SH-SY5Y (cell line): ENCODE results near the gene OR6N2.

Experiments used
- GATA2 ChIP-seq: IDR thresholded peaks from 2 replicates; pipeline ENCODE4 v1.6.1; 2011; ENCODE audit warnings: mild to moderate bottlenecking, low read depth, low read length
- GATA3 ChIP-seq: IDR thresholded peaks from 2 replicates; pipeline ENCODE4 v1.6.1; 2011; ENCODE audit warnings: low read depth, mild to moderate bottlenecking, low read length, moderate library complexity

OR6N2 gene

GRCh38 chr1:158781104-158781503, at the start of gene OR6N2:
Gene OR6N2 (minus strand): TSS chr1:158781204. CDS start chr1:158777635, 3,569 bp downstream.
- TF ChIP-seq GATA2 (no peak), GATA3 (no peak)

GRCh38 chr1:158830074-158830677, 49.2 kb upstream of the OR6N2 start:
- no peak for TF ChIP-seq GATA2
- TF ChIP-seq GATA3: no peak

GRCh38 chr1:158821723-158822122, 40.7 kb upstream of the OR6N2 start:
- TF ChIP-seq GATA3 (no peak), GATA2 (no peak)

- no peak for TF ChIP-seq GATA3
- TF ChIP-seq GATA2: no peak
Observed at GRCh38 chr1:158819461-158820443, 38.7 kb upstream of the OR6N2 start.

GRCh38 chr1:158818975-158819431, 38.0 kb upstream of the OR6N2 start:
- TF ChIP-seq GATA3 (no peak), GATA2 (no peak)

- no peak; the same call in 1 of the 2 replicates for TF ChIP-seq GATA3
- TF ChIP-seq GATA2: peak; percentile 8; the same call in 1 of the 2 replicates
Observed at GRCh38 chr1:158818560-158818959, 37.6 kb upstream of the OR6N2 start.

GRCh38 chr1:158814970-158815369, 34.0 kb upstream of the OR6N2 start:
- no peak for TF ChIP-seq GATA3
- TF ChIP-seq GATA2: no peak

GRCh38 chr1:158813164-158813563, 32.2 kb upstream of the OR6N2 start:
- TF ChIP-seq GATA3 (no peak), GATA2 (no peak)

GRCh38 chr1:158812336-158812735, 31.3 kb upstream of the OR6N2 start:
- TF ChIP-seq GATA2 (no peak), GATA3 (no peak)

- TF ChIP-seq GATA2 (no peak), GATA3 (no peak)
Observed at GRCh38 chr1:158810311-158810710, 29.3 kb upstream of the OR6N2 start.

- TF ChIP-seq GATA3: no peak
- TF ChIP-seq GATA2: no peak
Observed at GRCh38 chr1:158809862-158810261, 28.9 kb upstream of the OR6N2 start.

GRCh38 chr1:158809256-158809655, 28.3 kb upstream of the OR6N2 start:
- no peak for TF ChIP-seq GATA3
- no peak for TF ChIP-seq GATA2

GRCh38 chr1:158806916-158807536, 26.0 kb upstream of the OR6N2 start:
- TF ChIP-seq GATA3: no peak
- TF ChIP-seq GATA2: no peak

- TF ChIP-seq GATA3 (no peak), GATA2 (no peak)
Observed at GRCh38 chr1:158803678-158804077, 22.7 kb upstream of the OR6N2 start.

GRCh38 chr1:158801396-158801795, 20.4 kb upstream of the OR6N2 start:
- no peak for TF ChIP-seq GATA3
- no peak for TF ChIP-seq GATA2
